Endothelial cell (in vitro differentiated cells): ENCODE data around the gene LGALS7. TPM values are rescaled to one million over a fixed set of nuclear protein-coding genes. Genes with fewer than 3 reads are reported as not detected.

Experiments used
- DNase-seq: peaks from one replicate; pipeline ENCODE4 v3.0.0; 2021; ENCODE audit warnings: low spot score
- H3K27ac Mint-ChIP-seq: one replicate; pipeline ENCODE4 v1.8.0; 2021; ENCODE audit warnings: mixed read lengths, inconsistent platforms; ENCODE audit not compliant: unreplicated experiment
- H3K27me3 Mint-ChIP-seq: one replicate; pipeline ENCODE4 v1.8.0; 2021; ENCODE audit warnings: mild to moderate bottlenecking, moderate library complexity, mixed read lengths, inconsistent platforms; ENCODE audit not compliant: unreplicated experiment
- H3K36me3 Mint-ChIP-seq: one replicate; pipeline ENCODE4 v1.8.0; 2021; ENCODE audit warnings: mild to moderate bottlenecking, low read depth, mixed read lengths, inconsistent platforms; ENCODE audit not compliant: unreplicated experiment
- H3K4me1 Mint-ChIP-seq: one replicate; pipeline ENCODE4 v1.8.0; 2021; ENCODE audit warnings: mild to moderate bottlenecking, mixed read lengths, inconsistent platforms; ENCODE audit not compliant: unreplicated experiment
- H3K4me3 Mint-ChIP-seq: one replicate; pipeline ENCODE4 v1.8.0; 2021; ENCODE audit warnings: mild to moderate bottlenecking, mixed read lengths, inconsistent platforms; ENCODE audit not compliant: unreplicated experiment
- H3K9me3 Mint-ChIP-seq: one replicate; pipeline ENCODE4 v1.8.0; 2021; ENCODE audit warnings: mixed read lengths, inconsistent platforms; ENCODE audit not compliant: unreplicated experiment
- CTCF ChIP-seq: fragments of 200-600 bp; sonication (generic); IDR thresholded peaks from one replicate; pipeline ENCODE4 v1.5.0; 2021; ENCODE audit warnings: antibody characterized with exemption; ENCODE audit not compliant: unreplicated experiment
- total RNA-seq: library from RNA; stranded (reverse); fragmentation: NEBNext Ultra II Directional; extraction: Animal tissue kit (Norgen Biotek cat#: 25700); gene quantifications from one replicate; pipeline ENCODE4 v1.2.1, GENCODE V29; 2021; ENCODE audit not compliant: unreplicated experiment

Gene LGALS7
- total RNA-seq, 1 donor from 2014 or later, result 3.6 TPM

GRCh38 chr19:38723990-38724854 is 49.1 kb downstream of the LGALS7 start:
- no peak overlapping the region for H3K4me3 Mint-ChIP-seq
- no peak overlapping the region for H3K27ac Mint-ChIP-seq
- no peak for TF ChIP-seq CTCF
- DNase-seq, result no peak
- peaks cover 12% of the 10 kb centered on the region for H3K36me3 Mint-ChIP-seq
- H3K9me3 Mint-ChIP-seq, result no peaks in the 10 kb centered on the region
- H3K27me3 Mint-ChIP-seq, result peaks cover 23% of the 10 kb centered on the region
- no peaks in the 10 kb centered on the region for H3K4me1 Mint-ChIP-seq

- peaks cover 22% of the 10 kb centered on the region for H3K27me3 Mint-ChIP-seq
- H3K36me3 Mint-ChIP-seq, result peaks cover 12% of the 10 kb centered on the region
- no peaks in the 10 kb centered on the region for H3K9me3 Mint-ChIP-seq
- H3K4me3 Mint-ChIP-seq, result peak overlapping the region; percentile 47
- H3K27ac Mint-ChIP-seq, result peak overlapping the region; percentile 30
- H3K4me1 Mint-ChIP-seq, result no peaks in the 10 kb centered on the region
- no peak for DNase-seq
- no peak for TF ChIP-seq CTCF
Observed at GRCh38 chr19:38723606-38723965, 49.7 kb downstream of the LGALS7 start.

GRCh38 chr19:38722947-38723605 is 50.2 kb downstream of the LGALS7 start:
- peaks cover 24% of the 10 kb centered on the region for H3K27me3 Mint-ChIP-seq
- H3K4me3 Mint-ChIP-seq, result peak overlapping the region; percentile 47
- no peaks in the 10 kb centered on the region for H3K4me1 Mint-ChIP-seq
- no peak for DNase-seq
- peak overlapping the region; percentile 30 for H3K27ac Mint-ChIP-seq
- H3K36me3 Mint-ChIP-seq, result peaks cover 12% of the 10 kb centered on the region
- TF ChIP-seq CTCF, result no peak
- no peaks in the 10 kb centered on the region for H3K9me3 Mint-ChIP-seq

GRCh38 chr19:38721979-38722773 is 51.1 kb downstream of the LGALS7 start:
- DNase-seq, result no peak
- H3K27ac Mint-ChIP-seq, result peak overlapping the region; percentile 52

More at GRCh38 chr19:38721979-38722773, 51.1 kb downstream of the LGALS7 start:
- H3K27me3 Mint-ChIP-seq, result peaks cover 22% of the 10 kb centered on the region
- TF ChIP-seq CTCF, result no peak
- peaks cover 12% of the 10 kb centered on the region for H3K36me3 Mint-ChIP-seq
- H3K9me3 Mint-ChIP-seq, result no peaks in the 10 kb centered on the region
- peak overlapping the region; percentile 42 for H3K4me3 Mint-ChIP-seq
- no peaks in the 10 kb centered on the region for H3K4me1 Mint-ChIP-seq
